ENCODE results near the gene COL5A1. TPM values are rescaled to one million over a fixed set of nuclear protein-coding genes. Genes with fewer than 3 reads are reported as not detected.

The COL5A1 gene
- total RNA-seq, 1 experiment from 2014 or later = 5.4 TPM

DNA sequence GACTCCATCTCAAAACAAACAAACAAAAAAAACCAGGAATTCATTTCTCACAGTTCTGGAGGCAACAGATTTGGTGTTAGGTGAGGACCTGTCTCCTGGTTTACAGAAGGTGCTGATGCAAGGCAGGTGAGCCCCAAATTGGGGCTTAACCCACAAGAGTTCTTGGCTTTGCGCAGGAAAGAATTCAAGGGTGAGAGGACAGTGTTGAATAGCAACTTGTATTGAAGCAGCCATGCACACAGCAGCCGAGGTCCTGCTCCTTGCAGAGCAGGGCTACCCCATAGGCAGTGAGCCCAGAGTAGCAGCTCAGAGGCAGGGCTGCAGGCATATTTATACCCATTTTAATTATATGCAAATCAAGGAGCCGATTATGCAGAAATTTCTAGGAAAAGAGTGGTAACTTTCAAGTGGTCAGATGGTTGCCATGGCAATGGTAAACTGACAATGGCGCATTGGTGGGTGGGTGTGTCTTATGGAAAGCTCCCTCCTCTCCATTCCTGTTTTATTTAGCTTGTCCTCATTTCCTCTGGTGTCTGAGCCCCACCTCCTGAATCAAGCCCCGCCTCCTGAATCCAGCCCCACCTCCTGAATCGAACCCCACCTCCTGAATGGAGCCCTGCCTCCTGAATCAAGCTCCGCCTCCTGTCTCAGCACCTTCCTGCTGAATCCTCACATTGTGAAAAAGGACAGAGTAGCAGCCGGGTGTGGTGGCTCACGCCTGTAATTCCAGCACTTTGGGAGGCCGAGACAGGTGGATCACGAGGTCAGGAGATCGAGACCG lies 34.5 kb upstream of the COL5A1 start:
- peak; percentile 50 for DNase-seq (ENCODE audit: low read depth)

DNA sequence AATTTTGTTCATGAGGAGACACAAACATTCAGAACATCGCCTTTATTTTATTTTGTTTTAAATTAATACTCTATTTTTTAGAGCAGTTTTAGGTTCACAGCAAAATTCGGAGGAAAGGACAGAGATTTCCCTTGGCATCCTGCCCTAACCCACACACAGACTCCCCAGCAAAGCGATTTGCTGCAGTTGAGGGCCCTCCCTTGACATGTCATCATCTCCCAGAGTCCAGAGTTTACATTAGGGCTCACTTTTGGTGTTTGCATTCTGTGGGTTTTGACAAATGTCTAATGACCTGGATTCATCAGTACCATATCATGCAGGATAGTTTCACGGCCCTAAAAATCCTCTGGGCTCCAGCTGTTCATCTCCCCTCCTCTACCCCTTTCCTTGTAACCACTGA lies 33.6 kb upstream of the COL5A1 start:
- DNase-seq (ENCODE audit: low read depth) = no peak

DNA sequence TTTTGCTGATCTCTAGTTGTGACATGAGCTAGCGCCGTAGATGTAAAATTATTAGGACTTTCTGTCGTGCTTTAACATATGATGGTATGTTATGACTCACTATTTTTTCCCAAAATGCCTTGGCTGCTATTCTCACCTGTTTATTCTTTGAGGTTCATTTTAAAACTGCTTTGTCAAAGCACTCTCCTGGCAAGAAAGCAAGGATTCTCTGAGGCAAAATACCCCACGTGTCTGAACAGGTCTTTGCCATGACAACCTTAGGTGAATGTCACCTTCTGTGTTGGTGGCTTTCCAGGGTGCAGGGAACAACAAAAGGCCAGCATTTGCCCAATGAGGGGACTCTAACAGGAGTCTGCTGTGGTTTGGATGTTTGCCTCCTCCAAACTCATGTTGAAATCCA lies 30.6 kb upstream of the COL5A1 start:
- no peak for DNase-seq (ENCODE audit: low read depth)

DNA sequence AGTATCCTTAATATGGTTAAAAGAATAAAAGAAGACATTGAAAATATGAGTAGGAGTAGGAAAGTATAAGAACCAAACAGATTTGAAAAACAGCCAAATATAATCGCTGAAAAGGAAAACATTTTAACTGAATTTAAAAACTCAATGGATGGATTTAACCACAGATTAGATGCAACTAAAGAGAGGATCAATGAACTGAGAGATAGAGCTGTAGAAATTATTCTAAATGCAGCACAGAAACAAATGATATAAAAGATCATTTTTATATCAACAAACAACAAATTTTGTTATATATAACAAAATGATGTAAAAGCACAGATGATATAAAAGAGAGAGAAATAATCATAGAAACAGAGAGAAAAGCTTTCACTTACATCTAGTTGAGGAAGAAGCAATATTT lies 29.3 kb upstream of the COL5A1 start:
- DNase-seq (ENCODE audit: low read depth) = no peak

DNA sequence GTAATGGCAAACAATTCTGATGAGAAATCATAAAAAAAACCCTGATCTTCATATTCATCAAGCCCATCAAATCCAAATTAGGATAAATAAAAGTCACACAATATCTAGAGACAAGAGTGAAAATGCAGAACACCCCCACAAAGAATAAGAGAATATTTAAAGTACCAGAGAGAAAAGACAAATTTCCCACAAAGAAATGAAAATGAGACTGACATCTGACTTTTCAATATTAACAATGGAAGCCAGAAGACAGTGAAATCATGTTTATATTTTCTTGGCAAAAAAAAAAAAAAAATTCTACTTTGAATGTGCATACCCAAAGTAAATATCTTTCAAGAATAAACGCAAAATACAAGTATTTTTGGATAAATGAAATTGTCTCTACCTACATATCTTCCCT lies 28.9 kb upstream of the COL5A1 start:
- DNase-seq (ENCODE audit: low read depth) = no peak

DNA sequence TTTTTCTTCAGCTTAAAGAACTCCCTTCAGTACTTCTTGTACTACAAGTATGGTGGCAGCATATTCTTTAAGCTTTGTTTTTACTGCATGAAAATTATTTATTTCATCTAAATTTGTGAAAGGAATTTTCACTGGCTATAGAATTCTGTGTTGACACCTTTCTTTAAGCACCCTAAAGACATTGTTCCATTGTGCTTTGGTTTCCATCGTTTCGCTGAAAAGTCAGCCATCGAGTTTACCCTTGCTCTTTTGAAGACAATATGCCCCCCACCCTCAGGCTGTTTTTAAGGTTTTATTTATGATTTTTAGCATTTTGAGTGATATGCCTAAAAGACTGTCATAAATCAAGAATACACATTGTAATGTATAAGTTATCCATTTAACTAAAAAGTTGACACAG lies 27.3 kb upstream of the COL5A1 start:
- no peak for DNase-seq (ENCODE audit: low read depth)

DNA sequence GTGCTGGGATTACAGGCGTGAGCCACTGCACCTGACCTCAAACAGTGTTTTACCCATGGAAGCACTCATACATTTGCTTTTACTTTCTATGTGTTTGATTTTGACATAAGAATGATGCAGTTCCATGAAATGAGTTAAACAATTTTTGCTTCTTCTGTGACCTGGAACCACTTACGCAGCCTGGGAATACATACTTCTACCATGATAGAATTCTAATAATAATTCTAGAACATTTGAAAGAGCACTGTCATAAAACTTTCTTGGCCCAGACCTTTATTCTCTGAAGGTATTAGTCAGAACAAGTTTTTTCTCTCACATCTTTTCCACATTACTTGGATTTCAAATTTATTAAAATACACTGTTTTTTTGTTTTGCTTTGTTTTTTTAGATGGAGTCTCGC lies 25.3 kb upstream of the COL5A1 start:
- no peak for DNase-seq (ENCODE audit: low read depth)

DNA sequence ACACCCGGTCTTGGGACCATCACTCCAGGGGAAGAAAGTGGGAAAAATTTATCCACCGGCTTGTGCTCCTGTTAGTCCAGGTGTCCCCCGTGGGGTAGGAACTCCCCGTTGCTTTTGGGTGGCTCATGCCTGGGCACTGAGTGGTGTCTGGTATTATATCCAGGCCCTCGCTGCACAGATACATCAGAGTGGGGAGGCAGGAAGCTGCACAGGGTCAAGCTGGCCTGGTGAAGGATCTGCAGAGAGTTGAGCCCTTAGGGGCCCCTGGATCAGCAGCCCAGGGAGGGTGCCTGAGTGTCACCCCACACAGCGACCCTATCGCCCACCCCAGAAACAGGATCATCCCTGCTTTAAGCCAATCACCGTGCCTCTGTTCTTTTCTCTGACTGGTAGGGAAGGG lies 24.4 kb upstream of the COL5A1 start:
- DNase-seq (ENCODE audit: low read depth) = no peak

DNA sequence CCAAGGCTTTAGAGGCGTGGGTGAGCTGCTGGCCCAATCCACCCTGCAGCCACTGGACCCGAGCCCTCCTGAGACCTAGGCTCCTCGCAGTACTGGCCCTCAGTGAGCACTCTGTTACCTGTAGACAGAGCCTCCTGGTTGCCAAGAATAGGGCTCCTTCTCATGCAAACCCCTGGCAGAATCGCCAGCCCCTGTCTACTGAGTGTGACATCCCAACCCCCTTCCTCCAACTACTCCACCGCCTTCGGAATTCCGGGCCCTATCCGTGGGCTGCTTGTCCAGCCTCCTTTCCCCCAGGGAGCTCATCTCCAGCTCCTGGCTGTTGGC lies 23.8 kb upstream of the COL5A1 start:
- DNase-seq (ENCODE audit: low read depth) = no peak

DNA sequence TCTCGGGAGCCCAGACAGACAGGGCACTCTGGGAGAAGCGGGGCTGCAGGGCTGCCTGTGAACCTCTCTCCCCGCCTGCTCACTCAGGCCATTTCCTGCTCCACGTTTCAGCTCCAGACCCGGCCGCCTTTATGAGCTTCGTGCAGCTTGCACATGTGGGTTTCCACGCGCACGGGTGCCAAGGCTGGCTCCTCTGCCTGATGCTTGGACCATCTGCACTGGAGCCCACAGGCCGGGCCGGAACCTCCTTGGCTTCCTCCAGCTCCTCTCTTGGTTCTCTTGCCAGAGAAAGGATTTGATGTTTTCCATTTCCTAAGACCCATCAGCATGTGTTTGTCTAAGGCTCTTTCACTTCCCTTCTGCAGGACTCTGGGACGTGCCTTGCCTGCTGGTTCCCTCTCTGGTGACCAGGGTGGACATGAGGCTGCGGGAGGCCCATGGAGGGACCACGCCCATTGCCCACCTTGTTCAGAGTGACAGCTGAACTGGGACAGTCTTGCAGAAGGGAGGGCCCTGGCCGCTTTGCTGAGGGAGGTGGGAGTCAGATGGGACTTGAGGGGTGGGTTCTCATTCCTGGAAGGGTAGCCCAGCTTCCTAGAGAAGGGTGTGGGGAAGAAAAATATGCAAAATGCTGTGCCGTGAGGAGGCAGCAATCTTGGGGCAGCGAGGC lies 23.3 kb upstream of the COL5A1 start:
- DNase-seq (ENCODE audit: low read depth) = no peak

DNA sequence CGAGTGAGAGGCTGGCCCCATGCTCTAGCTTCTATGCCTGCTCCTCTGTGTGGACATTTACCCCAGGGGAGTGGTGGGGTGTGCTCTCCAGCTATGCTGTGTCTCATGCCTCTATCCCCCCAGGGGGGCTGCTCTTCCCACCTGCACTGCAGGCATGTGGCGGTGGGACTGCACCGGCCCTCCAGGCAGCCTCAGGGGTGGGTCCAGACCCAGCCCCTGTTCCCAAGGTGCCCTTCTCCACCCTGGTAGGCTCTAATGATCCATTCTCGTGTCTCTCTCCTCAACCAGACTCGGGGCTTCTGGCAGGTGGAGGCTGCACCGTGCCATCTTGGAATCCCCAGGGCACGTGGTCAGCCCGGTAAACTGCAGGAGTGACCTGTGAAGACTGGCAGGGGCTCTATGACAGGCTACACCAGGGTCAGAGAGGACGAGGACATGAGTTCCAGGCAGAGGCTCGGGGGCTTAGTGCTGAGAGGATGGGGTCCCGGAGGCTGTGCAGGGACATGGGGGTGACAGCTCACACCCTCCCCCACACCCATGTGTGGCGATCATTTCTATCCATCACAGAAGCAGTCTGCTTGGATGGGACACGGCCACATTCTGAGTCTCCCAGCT lies 22.7 kb upstream of the COL5A1 start:
- DNase-seq (ENCODE audit: low read depth) = no peak

DNA sequence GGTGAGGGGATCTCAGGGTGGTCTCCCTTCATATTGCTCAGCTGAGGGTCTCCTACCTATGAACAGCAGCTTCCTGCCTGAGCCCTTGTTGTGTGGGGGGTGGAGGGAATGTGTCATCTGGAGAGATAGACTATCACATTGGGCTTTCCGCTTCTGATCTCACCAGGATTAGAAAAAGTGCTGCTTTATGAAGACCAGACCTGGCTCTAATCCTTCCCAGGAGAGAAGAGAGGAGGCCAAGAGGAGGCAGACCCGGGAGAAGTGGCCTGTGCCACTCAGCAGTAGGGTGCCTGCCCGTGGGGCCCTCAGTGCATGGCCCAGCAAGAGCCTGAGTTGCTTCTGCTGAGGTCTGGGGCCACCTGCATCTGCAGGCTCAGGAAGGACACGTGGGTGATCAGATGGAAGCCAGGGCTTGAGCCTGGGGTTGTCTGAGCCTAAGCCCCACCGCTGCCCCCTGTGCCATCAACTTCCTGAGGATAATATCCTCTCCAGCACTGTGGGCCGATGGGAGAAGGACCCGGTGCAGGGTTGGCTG lies 22.1 kb upstream of the COL5A1 start:
- no peak for DNase-seq (ENCODE audit: low read depth)

DNA sequence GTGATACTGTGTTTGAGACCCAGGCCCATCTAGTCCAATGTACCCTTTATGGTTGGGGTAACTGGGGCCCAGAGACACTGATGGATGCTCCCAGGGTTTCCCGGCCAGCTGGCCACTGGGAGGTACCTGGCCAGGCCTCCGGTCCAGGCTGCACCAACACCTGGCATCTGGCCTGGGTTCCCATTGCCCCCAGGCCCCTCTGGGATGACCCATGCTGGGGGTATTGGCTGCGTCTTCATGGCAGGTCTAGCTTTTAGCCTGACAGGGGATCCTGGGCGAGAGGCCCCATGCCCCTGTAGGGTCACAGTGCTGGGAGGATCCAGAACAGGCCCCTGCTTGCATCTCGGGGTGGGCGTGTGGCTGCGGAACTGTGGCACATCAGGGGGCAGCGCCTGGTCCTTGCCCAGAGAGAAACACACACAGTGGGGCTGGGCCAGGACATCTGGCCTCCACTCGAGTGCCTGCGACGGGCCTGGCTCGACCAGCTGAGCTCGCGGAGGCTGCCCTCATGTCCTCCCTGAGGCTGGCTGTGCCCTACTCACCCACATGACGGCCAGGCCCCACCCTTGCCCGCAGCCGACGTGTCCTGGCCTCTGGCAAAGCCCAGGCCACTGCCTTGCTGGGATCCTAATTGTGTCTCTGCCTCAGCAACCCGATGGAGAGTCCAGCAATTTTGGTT lies 21.5 kb upstream of the COL5A1 start:
- DNase-seq (ENCODE audit: low read depth) = no peak

DNA sequence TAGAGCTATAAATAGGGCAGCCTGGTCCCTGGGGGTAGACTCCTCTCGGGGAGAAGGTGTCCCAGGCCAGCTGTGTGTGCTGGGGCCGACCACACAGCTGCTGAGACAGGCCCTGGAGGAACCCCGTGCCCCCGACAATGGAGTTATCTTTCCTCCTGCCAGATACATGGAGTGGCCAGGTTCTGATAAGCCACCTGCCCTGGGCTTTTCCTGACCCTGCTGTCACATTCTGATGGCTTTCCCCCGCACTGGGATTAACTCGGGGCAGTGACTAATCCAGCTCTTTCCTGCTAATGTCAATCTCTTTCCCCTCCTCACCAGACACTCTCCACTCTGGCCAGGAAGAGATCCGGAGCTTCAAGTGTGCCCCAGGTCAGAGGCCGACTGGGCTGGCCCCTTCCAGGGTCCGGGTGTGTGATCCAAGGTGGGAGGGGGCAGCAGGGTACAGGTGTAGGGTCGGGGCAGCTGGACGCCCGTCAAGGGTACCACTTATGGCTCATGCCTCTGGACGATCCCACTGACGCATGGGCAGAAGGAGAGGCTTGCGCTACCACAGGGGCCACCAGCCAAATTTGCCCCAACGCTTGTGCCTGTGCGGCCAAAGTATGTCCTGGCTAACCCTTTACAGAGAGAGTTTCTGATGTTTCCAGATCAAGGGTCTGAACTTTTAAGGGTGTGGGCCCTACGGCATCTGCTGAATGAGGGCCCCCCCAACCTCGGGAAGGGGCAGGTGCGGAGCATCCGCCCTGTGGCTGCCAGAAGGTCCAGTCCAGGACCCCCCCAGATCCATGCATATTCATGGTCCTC lies 20.6 kb upstream of the COL5A1 start:
- no peak for DNase-seq (ENCODE audit: low read depth)

DNA sequence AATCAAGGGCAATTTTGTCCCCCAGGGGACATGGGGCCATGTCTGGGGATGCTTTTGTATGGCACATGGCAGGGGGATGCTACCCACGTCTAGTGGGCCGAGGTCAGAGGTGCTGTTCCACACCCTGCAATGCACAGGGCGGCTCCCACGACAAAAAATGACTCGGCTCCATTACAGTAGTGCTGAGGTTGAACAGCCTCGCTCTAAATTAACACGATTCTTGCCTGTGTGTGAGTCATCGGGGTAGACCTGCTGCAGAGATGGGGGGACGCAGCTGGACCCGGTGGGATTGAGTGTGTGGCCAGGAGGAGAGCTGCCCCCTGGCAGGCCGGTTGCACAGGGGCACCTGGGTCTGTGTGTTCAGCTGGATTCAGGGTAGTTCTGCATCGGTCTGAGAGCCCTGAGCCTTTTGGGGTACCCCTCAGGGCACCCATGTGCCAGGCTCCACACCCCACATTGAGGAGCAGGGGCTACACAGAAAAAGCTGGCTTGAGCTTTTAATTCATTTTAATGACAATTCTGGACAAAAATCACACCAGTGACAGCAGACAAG lies 20.0 kb upstream of the COL5A1 start:
- DNase-seq (ENCODE audit: low read depth) = no peak

DNA sequence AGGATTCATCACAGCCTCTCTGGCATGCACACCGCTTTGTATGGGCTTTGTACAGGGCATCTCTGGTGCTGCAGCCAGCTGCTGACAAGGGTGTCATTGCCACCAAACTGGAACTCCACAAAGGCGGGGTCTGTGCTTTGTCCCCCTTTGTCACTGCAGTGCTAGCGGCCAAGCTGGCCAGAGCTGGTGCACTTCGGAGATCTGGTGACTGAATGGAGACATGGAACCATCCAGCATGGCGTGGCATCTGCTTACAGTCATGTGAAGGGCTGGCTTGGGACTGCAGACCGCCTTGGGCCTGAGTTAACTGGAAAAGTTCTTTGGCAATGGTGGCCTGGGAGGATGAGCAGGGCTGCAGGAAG lies 18.7 kb upstream of the COL5A1 start:
- no peak for DNase-seq (ENCODE audit: low read depth)

DNA sequence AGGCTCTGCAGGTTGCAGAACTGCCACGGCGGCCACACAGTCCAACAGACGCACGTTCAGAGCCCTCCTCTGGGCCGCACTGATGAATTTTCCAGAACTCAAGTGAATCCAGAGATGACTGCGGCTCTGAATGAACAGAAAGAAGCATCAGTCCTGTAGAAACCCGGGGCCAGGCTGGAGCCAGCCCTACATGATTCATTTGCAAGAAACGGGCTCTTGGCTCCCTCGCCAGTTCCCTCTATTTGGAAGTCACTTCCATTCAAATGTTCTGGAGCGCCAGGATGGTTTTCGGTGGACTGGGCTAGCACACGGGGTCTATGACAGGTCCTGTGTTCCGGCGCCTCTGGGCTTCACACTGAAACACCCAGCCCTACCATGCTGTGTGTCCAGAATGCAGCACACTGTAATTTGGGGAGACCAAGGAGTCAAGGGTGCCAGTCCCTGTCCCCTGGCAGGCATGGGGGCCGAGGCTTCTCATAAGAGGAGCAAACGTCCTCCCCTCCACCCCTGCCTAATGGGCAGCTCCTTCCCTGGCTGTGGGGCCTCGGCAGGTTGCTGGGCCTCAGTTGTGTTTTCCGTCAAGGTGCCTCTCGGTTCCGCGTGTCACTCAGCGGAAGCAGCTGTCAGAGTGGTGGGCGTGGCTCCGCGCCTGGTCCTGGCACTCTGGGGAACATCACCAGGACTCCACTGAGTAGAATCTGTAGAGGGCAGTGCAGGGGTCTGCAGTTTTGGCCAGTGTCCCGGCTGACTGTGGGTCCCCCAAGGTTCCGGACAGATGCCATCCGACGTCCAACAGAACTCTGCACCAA lies 18.1 kb upstream of the COL5A1 start:
- DNase-seq (ENCODE audit: low read depth) = no peak

DNA sequence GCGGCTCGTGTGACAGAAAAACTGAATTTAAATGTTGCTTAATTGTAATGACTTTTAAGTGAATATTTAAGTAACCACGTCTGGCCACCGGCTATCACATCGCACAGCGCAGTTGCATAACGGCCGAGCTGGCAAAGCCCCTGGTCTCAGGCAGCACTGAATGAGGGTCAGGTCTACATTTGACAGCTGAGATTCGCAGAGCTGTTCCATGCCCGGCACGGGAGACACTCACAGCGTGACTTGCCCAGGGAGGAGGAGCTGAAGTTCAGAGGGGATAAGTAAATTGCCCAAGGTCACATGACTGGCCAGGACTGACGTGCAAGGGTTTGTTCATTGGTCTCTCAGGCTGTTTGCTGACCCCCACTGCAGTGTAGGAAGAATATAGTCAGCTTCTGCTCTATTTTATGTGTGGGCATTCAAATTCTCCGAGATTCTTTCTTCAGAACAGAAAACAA lies 17.4 kb upstream of the COL5A1 start:
- DNase-seq (ENCODE audit: low read depth) = no peak

DNA sequence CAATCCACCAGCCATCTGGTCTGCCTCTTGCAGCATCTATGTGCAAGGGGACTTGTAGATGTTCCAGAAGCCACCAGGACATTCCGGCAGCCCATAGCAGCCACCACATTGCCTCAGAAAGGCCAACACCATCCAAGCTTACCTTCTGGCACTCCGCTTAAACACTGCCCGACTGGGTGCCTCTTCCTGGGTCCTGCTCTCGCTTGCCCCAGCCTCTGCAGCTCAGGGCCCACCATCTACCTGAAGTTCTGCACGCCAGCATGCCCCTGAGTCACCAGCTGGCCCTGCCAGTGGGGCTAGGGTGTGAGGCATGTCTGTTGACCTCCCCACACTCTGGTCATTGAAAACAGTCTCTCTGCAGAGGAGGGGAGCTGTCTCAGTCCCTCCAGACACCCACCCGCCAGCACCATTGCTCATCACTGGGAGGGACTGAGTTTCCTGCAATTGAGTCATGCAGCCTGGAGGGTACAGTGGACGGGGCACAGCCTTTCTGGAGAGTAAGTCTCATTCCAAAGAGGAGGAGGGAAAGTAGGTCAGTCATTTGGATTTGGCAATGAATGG lies 16.9 kb upstream of the COL5A1 start:
- DNase-seq (ENCODE audit: low read depth) = peak; percentile 87

Measured in HT1080 (cell line).